SU-DHL-6 (cell line): ENCODE results near the gene GPRC5B.

Experiments
- H2AFZ ChIP-seq: fragments of 200-600 bp; sonication (generic); 2 replicates; pipeline ENCODE4 v1.6.1; 2014; ENCODE audit warnings: low read depth, mild to moderate bottlenecking, moderate library complexity, mixed read lengths, antibody characterized with exemption, low read length; ENCODE audit not compliant: severe bottlenecking
- H3F3A ChIP-seq: fragments of 200-600 bp; shearing (Covaris generic); 2 replicates; pipeline ENCODE4 v1.6.0; 2016; ENCODE audit warnings: antibody characterized with exemption, mild to moderate bottlenecking; ENCODE audit not compliant: insufficient read depth
- H3K27ac ChIP-seq: fragments of 200-600 bp; sonication (generic); 2 replicates; pipeline ENCODE4 v1.5.1; 2016; ENCODE audit warnings: low read depth, mild to moderate bottlenecking, low read length, moderate library complexity, mixed read lengths
- H3K27me3 ChIP-seq: fragments of 200-600 bp; sonication (generic), shearing (Covaris generic); 2 replicates; pipeline ENCODE4 v1.6.0; 2014; ENCODE audit warnings: mild to moderate bottlenecking, low read length
- H3K36me3 ChIP-seq: fragments of 200-600 bp; sonication (generic); 2 replicates; pipeline ENCODE4 v1.6.1; 2014; ENCODE audit warnings: mild to moderate bottlenecking, low read length, mixed read lengths
- H3K4me2 ChIP-seq: fragments of 300-600, 200-600 bp; shearing (Covaris generic), sonication (generic); 2 replicates; pipeline ENCODE4 v1.6.0; 2014; ENCODE audit warnings: low read length, low read depth, mild to moderate bottlenecking; ENCODE audit not compliant: poor library complexity, severe bottlenecking
- H3K4me3 ChIP-seq: fragments of 200-600 bp; sonication (generic); 2 replicates; pipeline ENCODE4 v1.5.1; 2014; ENCODE audit warnings: antibody characterized with exemption, low read length, mild to moderate bottlenecking, mixed read lengths; ENCODE audit not compliant: insufficient read depth, poor library complexity, severe bottlenecking
- H3K79me2 ChIP-seq: fragments of 200-600 bp; sonication (generic); 2 replicates; pipeline ENCODE4 v1.6.1; 2014; ENCODE audit warnings: mild to moderate bottlenecking, low read length, moderate library complexity; ENCODE audit not compliant: insufficient read depth
- H3K9ac ChIP-seq: fragments of 200-600 bp; sonication (generic); 2 replicates; pipeline ENCODE4 v1.7.0; 2014; ENCODE audit warnings: mild to moderate bottlenecking, low read length
- H3K9me2 ChIP-seq: fragments of 200-600 bp; sonication (generic); replicated peaks from 2 replicates; pipeline ENCODE4 v1.6.1; 2014; ENCODE audit warnings: low read length; ENCODE audit not compliant: insufficient read depth
- H3K9me3 ChIP-seq: fragments of 200-600 bp; sonication (generic); 2 replicates; pipeline ENCODE4 v1.6.1; 2014; ENCODE audit warnings: low read length, mixed read lengths; ENCODE audit not compliant: insufficient read depth
- H4K20me1 ChIP-seq: fragments of 200-600 bp; sonication (generic); 2 replicates; pipeline ENCODE4 v1.6.1; 2014; ENCODE audit warnings: low read depth, mild to moderate bottlenecking, antibody characterized with exemption, low read length, moderate library complexity, mixed read lengths
- EZH2phosphoT487 ChIP-seq: fragments of 200-600 bp; sonication (generic), shearing (Covaris generic); conservative IDR thresholded peaks from 2 replicates; pipeline ENCODE4 v1.6.1; 2018; ENCODE audit warnings: mild to moderate bottlenecking, antibody characterized with exemption, low read length, moderate library complexity, mixed read lengths
- TF ChIP-seq, protein P1 (sequence below): fragments of 200-600 bp; sonication (generic); IDR thresholded peaks from one replicate; pipeline ENCODE4 v1.5.1; 2017; ENCODE audit warnings: antibody characterized with exemption, mild to moderate bottlenecking, low read length, moderate library complexity; ENCODE audit not compliant: insufficient read depth, poor library complexity, severe bottlenecking

The GPRC5B gene

DNA sequence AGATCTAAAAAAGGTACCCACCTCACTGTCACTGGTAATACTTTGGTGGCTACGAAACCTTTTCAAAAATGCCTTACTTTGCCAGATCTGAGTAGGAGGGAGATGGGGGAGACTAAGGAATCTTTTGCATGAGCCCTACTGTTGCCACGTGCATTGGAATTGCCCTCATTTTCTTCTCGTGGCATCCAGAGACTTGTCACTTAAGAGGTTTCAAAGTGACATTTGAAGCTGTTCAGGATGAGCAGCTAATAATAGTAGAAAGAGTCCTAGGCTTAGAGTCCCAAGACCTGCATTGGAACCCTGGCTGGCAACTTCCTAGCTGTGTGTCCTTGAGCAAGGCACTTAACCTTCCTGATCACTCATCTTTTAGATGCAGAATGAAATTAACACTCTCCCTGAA is 43.5 kb downstream of the GPRC5B start:
- H2AFZ ChIP-seq, result no peak overlapping the region
- no peaks in the 10 kb centered on the region for H3K79me2 ChIP-seq
- no peak overlapping the region for H3K4me2 ChIP-seq
- no peaks in the 10 kb centered on the region for H3F3A ChIP-seq
- no peaks in the 10 kb centered on the region for H3K9me2 ChIP-seq
- H3K4me3 ChIP-seq, result no peak overlapping the region
- H3K36me3 ChIP-seq, result no peaks in the 10 kb centered on the region
- TF ChIP-seq, protein P1, sequence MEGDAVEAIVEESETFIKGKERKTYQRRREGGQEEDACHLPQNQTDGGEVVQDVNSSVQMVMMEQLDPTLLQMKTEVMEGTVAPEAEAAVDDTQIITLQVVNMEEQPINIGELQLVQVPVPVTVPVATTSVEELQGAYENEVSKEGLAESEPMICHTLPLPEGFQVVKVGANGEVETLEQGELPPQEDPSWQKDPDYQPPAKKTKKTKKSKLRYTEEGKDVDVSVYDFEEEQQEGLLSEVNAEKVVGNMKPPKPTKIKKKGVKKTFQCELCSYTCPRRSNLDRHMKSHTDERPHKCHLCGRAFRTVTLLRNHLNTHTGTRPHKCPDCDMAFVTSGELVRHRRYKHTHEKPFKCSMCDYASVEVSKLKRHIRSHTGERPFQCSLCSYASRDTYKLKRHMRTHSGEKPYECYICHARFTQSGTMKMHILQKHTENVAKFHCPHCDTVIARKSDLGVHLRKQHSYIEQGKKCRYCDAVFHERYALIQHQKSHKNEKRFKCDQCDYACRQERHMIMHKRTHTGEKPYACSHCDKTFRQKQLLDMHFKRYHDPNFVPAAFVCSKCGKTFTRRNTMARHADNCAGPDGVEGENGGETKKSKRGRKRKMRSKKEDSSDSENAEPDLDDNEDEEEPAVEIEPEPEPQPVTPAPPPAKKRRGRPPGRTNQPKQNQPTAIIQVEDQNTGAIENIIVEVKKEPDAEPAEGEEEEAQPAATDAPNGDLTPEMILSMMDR, result no peak
- no peak for TF ChIP-seq EZH2phosphoT487
- no peaks in the 10 kb centered on the region for H3K27me3 ChIP-seq
- no peak overlapping the region for H3K9ac ChIP-seq
- H3K27ac ChIP-seq, result no peak overlapping the region
- H3K9me3 ChIP-seq, result no peaks in the 10 kb centered on the region
- no peaks in the 10 kb centered on the region for H4K20me1 ChIP-seq

DNA sequence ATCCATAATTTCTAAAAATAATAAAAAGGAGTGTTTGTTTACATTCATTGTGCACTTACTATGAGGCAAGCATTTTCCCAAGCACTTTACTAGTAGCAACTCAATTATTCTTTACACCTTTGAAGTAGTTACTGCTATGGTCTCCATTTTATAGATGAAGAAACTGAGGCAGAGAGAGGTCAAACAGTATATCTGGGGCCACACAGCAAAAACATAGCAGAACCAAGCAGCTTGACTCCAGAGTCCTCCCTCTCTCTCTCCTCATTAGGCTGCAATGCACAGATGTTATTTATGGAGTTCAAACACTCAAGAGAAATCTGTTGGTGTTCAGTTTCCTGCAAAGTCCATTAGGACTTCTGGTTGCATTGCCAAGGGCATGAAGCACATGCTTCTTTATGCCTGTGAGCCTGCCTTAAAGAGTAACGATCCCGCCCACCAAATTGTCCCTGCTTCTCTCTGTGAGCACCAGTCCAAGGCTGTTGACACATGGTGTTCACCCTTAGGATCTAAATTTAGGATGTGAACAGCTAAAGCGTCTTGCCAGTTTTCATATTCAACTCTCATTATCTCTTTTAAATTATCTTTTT is 44.0 kb downstream of the GPRC5B start:
- Histone ChIP-seq H3F3A (no peaks in the 10 kb centered on the region), H3K27ac (no peak overlapping the region), H4K20me1 (no peaks in the 10 kb centered on the region), H3K36me3 (no peaks in the 10 kb centered on the region), H3K4me2 (no peak overlapping the region), H3K9me2 (no peaks in the 10 kb centered on the region), H3K79me2 (no peaks in the 10 kb centered on the region), H3K9me3 (no peaks in the 10 kb centered on the region), H3K9ac (no peak overlapping the region), H2AFZ (no peak overlapping the region), H3K27me3 (no peaks in the 10 kb centered on the region), H3K4me3 (no peak overlapping the region)
- TF ChIP-seq, protein P1, result no peak
- no peak for TF ChIP-seq EZH2phosphoT487

DNA sequence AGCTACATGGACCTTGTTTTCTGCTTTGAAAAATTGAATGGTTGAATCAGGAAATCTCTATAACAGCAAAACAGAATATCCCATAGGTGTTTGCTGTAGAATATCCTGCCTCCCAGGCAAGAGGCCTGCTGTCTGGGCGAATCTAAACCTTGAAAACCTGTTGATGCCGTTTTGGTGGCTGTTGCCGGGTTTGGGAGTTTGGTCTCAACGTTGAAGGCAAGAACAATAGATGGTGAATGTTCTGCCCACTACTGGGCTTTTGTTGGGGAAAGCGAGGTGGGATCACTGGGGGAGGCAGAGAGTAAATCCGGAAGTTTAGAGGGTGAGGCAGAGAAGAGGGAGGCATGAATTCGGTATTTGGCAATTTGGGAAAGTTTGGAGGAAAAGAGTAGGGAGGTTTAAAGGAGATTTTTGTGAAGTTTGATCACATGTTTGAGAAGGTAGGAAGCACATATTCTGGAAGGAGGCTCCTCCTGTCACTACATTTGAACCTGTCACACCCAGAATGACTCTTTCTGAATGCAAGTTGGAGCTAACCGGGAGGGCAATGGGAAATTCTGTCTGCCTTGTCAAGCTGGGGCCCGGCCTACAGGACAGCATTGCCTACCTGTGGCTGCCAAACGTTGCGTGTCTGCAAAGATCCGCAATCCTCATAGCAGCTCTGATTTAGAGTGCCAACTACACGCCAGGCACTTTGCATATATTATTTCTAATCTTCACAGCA is 46.5 kb downstream of the GPRC5B start:
- Histone ChIP-seq H4K20me1 (no peaks in the 10 kb centered on the region), H3K9ac (no peak overlapping the region), H3K9me3 (no peaks in the 10 kb centered on the region), H3K27ac (no peak overlapping the region), H3K79me2 (no peaks in the 10 kb centered on the region), H3K4me2 (no peak overlapping the region), H3K9me2 (no peaks in the 10 kb centered on the region), H3K27me3 (no peaks in the 10 kb centered on the region), H3K4me3 (no peak overlapping the region), H3F3A (no peaks in the 10 kb centered on the region), H2AFZ (no peak overlapping the region), H3K36me3 (no peaks in the 10 kb centered on the region)
- TF ChIP-seq, protein P1, result no peak
- TF ChIP-seq EZH2phosphoT487, result no peak
